OCI-M2 (cell line): ENCODE data around the gene DPPA4.
"Not testable (repeated sequence)": the region's sequence is repeated elsewhere in the genome, so short reads cannot be mapped to it uniquely, and the experiment has no call there.

ENCODE experiments used
- DNase-seq: peaks from one replicate; lab custom pipeline; 2025; ENCODE audit not compliant: unreplicated experiment; lab: John Stamatoyannopoulos, UW

Gene DPPA4

GRCh38 chr3:109337393-109337792 lies at the start of gene DPPA4:
TSS of gene DPPA4 (minus strand) at chr3:109337546. CDS start at chr3:109337517, 29 bp downstream.
- no peak for DNase-seq

- no peak for DNase-seq
Observed at GRCh38 chr3:109385442-109386318, 48.3 kb upstream of the DPPA4 start.

GRCh38 chr3:109384164-109384563 lies 46.8 kb upstream of the DPPA4 start:
- no peak for DNase-seq

DNA sequence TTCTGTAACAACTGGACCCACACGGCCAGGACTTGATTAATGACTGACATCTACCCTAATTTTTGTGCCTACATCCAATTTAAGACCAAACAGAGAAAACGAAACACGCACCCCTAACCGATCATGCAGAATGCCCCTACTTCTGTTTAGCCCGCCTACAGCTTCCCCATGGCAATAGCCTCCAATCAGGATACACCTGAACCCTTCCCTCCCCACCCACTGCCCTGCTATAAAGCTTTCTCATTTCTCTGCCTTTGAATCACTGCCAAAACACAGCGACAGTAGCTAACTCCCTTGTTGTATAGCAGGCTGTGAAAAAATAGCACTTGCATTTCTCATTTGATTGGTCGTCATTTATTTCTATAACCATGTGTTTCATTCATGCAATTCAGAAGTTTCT lies 45.2 kb upstream of the DPPA4 start:
- DNase-seq: no peak

DNA sequence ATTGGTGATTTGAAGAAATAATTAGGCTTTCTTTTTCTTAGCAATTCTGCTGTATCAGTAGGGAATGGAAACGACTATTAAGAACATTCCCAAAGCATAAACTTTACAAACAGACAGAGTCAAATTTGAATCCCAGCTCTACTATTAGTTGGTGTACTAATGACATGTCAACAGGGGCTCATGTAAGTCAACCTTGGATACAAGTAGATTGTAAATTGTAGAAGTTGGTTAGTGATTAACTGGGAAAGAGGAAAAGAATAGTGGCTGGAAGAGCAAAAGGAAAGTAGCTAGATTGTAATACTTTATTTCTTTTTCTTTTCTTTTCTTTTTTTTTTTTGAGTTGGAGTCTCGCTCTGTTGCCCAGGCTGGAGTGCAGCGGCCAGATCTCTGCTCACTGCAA lies 38.6 kb upstream of the DPPA4 start:
- no peak for DNase-seq

GRCh38 chr3:109374434-109374833 lies 37.1 kb upstream of the DPPA4 start:
- not testable (repeated sequence) for DNase-seq

DNA sequence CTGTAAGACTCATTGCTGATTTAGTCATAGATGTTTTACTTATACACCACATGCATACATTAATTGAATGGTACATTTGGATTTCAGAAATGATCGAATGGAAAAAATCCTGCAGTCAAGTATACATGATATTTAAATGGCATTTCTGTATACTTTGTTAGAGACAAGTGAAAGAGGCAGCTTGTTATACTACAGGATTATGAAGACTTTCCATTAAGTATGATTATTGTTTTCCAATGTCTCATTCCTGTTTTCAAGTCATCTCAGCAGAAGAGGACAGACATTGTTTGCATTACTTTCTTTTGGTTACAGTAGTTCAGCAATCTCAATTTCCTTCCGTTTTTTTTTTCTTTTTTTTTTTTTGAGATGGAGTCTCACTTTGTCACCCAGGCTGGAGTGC lies 36.6 kb upstream of the DPPA4 start:
- no peak for DNase-seq

DNA sequence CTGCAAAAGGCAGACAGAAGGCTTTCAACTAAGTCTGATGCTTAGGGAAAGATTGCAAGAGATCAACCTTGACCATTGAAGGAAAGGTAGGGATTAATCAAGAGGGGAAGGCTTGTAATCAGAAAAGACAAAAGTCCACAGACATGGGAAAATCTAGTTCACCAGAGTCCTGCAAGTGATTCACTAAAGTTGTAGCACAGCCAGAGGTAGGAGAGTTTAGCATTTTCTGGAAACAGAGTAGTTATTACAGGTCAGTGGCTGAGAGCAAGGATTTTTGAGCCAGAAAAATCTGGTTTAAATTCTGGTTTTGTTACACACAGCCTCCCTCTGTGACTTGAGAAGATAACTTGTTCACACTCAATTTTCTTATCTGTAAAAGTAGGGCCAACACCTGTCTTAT lies 35.3 kb upstream of the DPPA4 start:
- no peak for DNase-seq

GRCh38 chr3:109369510-109369909 lies 32.2 kb upstream of the DPPA4 start:
- no peak for DNase-seq

- no peak for DNase-seq
Observed at GRCh38 chr3:109364088-109364487, 26.7 kb upstream of the DPPA4 start.

DNA sequence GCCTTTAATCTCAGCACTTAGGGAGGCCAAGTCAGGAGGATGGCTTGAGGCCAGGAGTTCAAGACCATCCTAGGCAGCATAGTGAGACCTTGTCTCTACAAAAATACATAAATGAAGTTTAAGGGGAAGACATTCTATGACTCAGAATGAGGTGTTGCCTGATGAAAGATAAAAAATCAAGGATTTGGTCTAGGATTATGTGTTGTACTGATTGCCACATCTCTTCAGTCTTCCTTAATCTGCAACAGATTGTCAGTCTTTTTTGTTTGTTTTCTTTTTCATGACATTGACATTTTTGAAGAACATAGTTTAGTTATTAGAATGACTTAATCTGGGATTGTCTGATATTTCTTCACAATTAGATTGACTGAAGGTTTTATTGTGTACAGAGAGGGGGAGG lies 26.3 kb upstream of the DPPA4 start:
- no peak for DNase-seq

DNA sequence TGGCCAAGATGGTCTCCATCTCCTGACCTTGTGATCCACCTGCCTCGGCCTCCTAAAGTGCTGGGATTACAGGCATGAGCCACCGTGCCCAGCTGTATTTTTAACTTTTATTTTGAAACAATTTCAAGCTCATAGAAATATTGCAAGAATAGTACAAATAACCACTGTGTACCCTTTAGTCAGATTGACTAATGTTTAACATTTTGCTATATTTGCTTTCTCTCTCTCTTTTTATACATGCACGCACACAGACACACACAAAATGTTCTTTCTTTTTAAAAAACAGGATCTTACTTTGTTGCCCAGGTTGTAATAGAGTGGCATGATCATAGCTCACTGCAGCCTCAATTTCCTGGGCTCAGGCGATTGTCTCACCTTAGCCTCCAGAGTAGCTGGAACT lies 25.5 kb upstream of the DPPA4 start:
- DNase-seq: no peak

- not testable (repeated sequence) for DNase-seq
Observed at GRCh38 chr3:109358809-109359208, 21.5 kb upstream of the DPPA4 start.

GRCh38 chr3:109356442-109357155 lies 19.3 kb upstream of the DPPA4 start:
- no peak for DNase-seq

GRCh38 chr3:109355625-109356441 lies 18.5 kb upstream of the DPPA4 start:
- no peak for DNase-seq

GRCh38 chr3:109353057-109353456 lies 15.7 kb upstream of the DPPA4 start:
- DNase-seq: no peak

- no peak for DNase-seq
Observed at GRCh38 chr3:109351231-109351630, 13.9 kb upstream of the DPPA4 start.

DNA sequence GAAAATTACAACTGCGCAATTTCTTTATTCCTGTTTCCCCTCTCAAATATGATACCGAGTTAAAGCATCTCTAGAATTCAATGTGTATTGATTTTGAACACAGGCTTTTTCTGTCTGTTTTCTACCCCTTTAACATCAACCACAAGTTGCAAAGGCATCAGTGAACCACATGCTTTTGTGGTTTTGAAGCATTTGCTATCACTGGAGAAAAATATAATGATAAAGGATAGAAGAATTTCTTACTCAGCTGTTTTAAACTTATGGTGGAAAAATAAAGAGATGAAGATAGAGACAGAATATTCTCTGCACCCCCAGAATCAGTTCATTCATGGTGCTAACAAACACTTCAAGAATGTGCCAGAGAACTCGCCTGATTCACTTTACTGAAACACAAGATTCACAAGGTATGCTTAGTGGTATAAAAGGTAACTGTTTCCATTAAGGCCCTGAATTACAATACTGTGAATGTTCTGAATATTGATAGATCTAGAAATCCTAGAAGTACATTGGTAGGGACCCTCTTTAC lies 9.5 kb upstream of the DPPA4 start:
- DNase-seq: no peak

- no peak for DNase-seq
Observed at GRCh38 chr3:109346099-109346498, 8.8 kb upstream of the DPPA4 start.

- no peak for DNase-seq
Observed at GRCh38 chr3:109339714-109340648, 2.6 kb upstream of the DPPA4 start.
